Immature natural killer cell (primary cell): ENCODE data around the gene SPAG4. TPM values are rescaled to one million over a fixed set of nuclear protein-coding genes. Genes with fewer than 3 reads are reported as not detected.

Source experiments
- DNase-seq, 3 donors: peaks; one replicate each; pipeline ENCODE4 v3.0.0; 2022; ENCODE audit warnings: mixed read lengths in 1 of 3
- H3K27ac Mint-ChIP-seq, 6 donors: one replicate each; pipeline ENCODE4 v1.8.0; 2020; ENCODE audit warnings: mixed read lengths in 6 of 6, mild to moderate bottlenecking in 5 of 6, inconsistent platforms in 4 of 6, moderate library complexity in 3 of 6
- H3K27me3 Mint-ChIP-seq, 3 donors: one replicate each; pipeline ENCODE4 v1.8.0; 2020 to 2021; ENCODE audit warnings: low read depth in 3 of 3, mild to moderate bottlenecking in 3 of 3, mixed read lengths in 3 of 3, moderate library complexity in 3 of 3, inconsistent platforms in 1 of 3
- H3K36me3 Mint-ChIP-seq, 3 donors: one replicate each; pipeline ENCODE4 v1.8.0; 2020; ENCODE audit warnings: mixed read lengths in 3 of 3, inconsistent platforms in 2 of 3, mild to moderate bottlenecking in 2 of 3
- H3K4me1 Mint-ChIP-seq, 2 donors: one replicate each; pipeline ENCODE4 v1.8.0; 2020; ENCODE audit warnings: inconsistent platforms in 2 of 2, mild to moderate bottlenecking in 2 of 2, mixed read lengths in 2 of 2, moderate library complexity in 1 of 2
- H3K4me3 Mint-ChIP-seq, 5 donors: one replicate each; pipeline ENCODE4 v1.8.0; 2020; ENCODE audit warnings: mild to moderate bottlenecking in 5 of 5, mixed read lengths in 5 of 5, inconsistent platforms in 3 of 5, moderate library complexity in 3 of 5
- H3K9me3 Mint-ChIP-seq, 6 donors: one replicate each; pipeline ENCODE4 v1.8.0; 2020; ENCODE audit warnings: mild to moderate bottlenecking in 6 of 6, mixed read lengths in 6 of 6, inconsistent platforms in 4 of 6, moderate library complexity in 3 of 6
- polyA plus RNA-seq, 3 donors: library from polyadenylated mRNA; unstranded; fragments of 300-500 nt; fragmentation: Illumina TruSeq; gene quantifications; one replicate each; pipeline ENCODE4 v1.2.3, GENCODE V29; 2021

The SPAG4 gene
- polyA plus RNA-seq, 3 donors from 2014 or later, result 0.56 to 0.89 TPM; not detected in 1

DNA sequence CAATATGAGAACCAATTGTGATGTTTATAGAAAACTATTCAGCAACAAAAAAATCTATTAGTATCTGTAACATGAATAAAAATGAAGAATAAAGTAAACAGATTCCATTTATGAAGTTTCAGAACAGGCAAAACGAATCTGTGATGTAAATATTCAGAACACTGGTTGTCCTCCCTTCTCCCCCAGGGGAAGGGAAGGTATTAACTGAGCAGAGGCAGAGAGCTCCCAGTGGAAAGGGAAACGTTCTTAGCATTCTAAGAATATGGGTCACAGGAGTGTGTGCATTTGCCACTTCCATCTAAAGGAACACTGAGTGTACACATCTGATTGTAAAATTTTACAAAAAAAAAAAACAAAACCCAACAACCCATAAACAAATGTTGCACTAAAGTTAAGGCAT lies 23.1 kb downstream of the SPAG4 start:
- DNase-seq, result no peak
- peak overlapping the region in 4 of 6 donors; percentile 14 to 42 (median 27) for H3K27ac Mint-ChIP-seq

GRCh38 chr20:35640724-35641123 lies 25.1 kb downstream of the SPAG4 start:
- no peak for DNase-seq
- Mint-ChIP-seq H3K9me3 (no peaks in the 10 kb centered on the region), H3K4me1 (peaks cover 89 to 98% of the 10 kb centered on the region in 2 donors), H3K27ac (peak overlapping the region in 5 of 6 donors; percentile 36 to 82 (median 60)), H3K36me3 (no peaks in the 10 kb centered on the region), H3K4me3 (no peak overlapping the region), H3K27me3 (no peaks in the 10 kb centered on the region)

More for the DNA sequence above, 23.1 kb downstream of the SPAG4 start:
- H3K27me3 Mint-ChIP-seq, result no peaks in the 10 kb centered on the region
- H3K4me1 Mint-ChIP-seq, result peaks cover 85 to 89% of the 10 kb centered on the region in 2 donors
- no peaks in the 10 kb centered on the region for H3K36me3 Mint-ChIP-seq
- H3K4me3 Mint-ChIP-seq, result no peak overlapping the region
- no peaks in the 10 kb centered on the region for H3K9me3 Mint-ChIP-seq

DNA sequence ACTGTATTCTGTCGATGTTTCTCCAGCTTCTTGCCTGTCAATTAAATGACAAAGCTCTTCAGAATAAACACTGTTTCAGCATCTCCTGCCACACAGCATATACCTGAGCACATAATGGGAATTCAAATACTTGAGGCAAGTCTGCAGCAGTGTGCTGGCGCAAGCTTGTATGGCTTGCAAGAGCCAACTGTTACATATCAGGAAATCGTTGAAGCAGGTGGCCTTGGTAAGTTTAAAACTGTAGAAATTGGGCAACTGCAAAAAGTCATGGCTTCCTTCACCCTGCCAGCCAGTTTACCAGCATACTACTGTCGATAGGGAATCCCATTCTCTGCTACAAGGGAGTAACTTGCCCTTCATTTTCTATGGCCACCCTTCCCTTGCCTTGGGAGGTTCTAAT lies 26.1 kb downstream of the SPAG4 start:
- DNase-seq, result no peak
- no peaks in the 10 kb centered on the region for H3K9me3 Mint-ChIP-seq
- H3K4me1 Mint-ChIP-seq, result peaks cover 88 to 96% of the 10 kb centered on the region in 2 donors
- no peaks in the 10 kb centered on the region for H3K36me3 Mint-ChIP-seq
- H3K27ac Mint-ChIP-seq, result peak overlapping the region in 5 of 6 donors; percentile 27 to 81 (median 51)
- no peak overlapping the region for H3K4me3 Mint-ChIP-seq
- no peaks in the 10 kb centered on the region for H3K27me3 Mint-ChIP-seq

DNA sequence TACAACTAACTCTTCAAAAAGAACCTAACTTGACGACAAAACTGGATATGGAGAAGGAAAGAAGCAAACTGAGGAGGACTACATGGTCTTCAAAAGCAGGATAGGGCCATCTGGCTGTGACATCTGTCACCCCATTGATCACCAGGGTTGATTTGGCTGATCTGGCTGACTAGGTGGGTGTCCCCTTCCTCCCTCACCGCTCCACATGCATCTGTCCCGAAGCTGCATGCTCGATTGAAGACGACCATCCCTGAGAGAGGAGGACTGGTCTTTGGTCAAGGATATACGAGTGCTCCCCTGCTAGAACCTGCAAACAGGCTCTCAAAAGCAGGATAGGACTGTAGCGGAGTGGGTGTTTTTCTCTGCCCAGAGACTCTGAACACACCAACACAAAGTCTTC lies 27.4 kb downstream of the SPAG4 start:
- Mint-ChIP-seq H3K9me3 (no peaks in the 10 kb centered on the region), H3K4me3 (no peak overlapping the region), H3K4me1 (peaks cover 84 to 92% of the 10 kb centered on the region in 2 donors), H3K27me3 (no peaks in the 10 kb centered on the region), H3K27ac (peak overlapping the region in 5 of 6 donors; percentile 28 to 80 (median 62)), H3K36me3 (no peaks in the 10 kb centered on the region)
- no peak for DNase-seq

DNA sequence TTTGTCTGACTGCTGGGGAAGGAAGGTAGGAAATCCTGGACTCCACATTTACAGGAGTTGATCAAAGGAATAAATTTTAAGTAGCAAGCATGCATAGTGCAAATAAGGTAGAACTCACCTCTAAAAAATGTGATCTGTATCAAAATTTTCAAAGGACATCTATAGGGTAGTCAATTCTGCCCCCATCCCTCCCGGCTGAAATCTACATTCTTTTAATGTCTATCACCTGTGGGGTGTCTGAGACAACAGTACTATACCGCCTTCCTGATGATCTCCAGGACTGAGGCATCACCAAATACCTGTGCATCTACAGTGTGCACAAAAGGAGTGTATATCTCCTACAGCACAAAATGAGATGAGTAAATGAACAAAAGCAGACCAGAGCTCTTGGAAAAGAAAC lies 29.2 kb downstream of the SPAG4 start:
- H3K4me1 Mint-ChIP-seq, result peaks cover 83 to 94% of the 10 kb centered on the region in 2 donors
- no peak overlapping the region for H3K4me3 Mint-ChIP-seq
- H3K36me3 Mint-ChIP-seq, result no peaks in the 10 kb centered on the region
- no peak for DNase-seq
- H3K27ac Mint-ChIP-seq, result peak overlapping the region in 5 of 6 donors; percentile 22 to 77 (median 56)
- H3K27me3 Mint-ChIP-seq, result no peaks in the 10 kb centered on the region
- H3K9me3 Mint-ChIP-seq, result no peaks in the 10 kb centered on the region

GRCh38 chr20:35648836-35649235 lies 33.2 kb downstream of the SPAG4 start:
- Mint-ChIP-seq H3K27me3 (no peaks in the 10 kb centered on the region), H3K4me3 (no peak overlapping the region), H3K27ac (peak overlapping the region in 5 of 6 donors; percentile 15 to 76 (median 42)), H3K9me3 (no peaks in the 10 kb centered on the region), H3K4me1 (peaks cover 56 to 82% of the 10 kb centered on the region in 2 donors), H3K36me3 (no peaks in the 10 kb centered on the region)
- no peak for DNase-seq

DNA sequence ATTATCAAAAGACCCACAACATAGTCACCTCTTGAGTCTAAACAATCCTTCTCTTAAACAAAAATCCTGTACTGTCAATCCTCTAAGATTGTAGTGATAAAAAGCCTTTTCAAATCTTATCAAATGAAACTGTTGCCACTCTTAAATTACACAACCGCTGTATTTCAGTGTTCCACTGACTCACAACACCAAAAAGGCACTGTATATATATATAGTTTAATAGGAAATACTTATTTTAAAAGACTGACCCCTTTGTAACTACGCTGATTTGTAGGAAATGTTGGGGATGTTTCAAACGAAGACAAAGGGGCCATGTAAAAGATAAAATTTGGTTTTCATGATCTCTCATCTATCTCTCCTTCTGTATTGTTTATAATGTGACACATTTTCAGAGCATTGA lies 35.0 kb downstream of the SPAG4 start:
- Mint-ChIP-seq H3K27me3 (no peaks in the 10 kb centered on the region), H3K9me3 (no peaks in the 10 kb centered on the region), H3K4me1 (peaks cover 39 to 64% of the 10 kb centered on the region in 2 donors), H3K4me3 (no peak overlapping the region), H3K36me3 (no peaks in the 10 kb centered on the region), H3K27ac (peak overlapping the region; percentile 2 to 83 (median 34))
- no peak for DNase-seq

DNA sequence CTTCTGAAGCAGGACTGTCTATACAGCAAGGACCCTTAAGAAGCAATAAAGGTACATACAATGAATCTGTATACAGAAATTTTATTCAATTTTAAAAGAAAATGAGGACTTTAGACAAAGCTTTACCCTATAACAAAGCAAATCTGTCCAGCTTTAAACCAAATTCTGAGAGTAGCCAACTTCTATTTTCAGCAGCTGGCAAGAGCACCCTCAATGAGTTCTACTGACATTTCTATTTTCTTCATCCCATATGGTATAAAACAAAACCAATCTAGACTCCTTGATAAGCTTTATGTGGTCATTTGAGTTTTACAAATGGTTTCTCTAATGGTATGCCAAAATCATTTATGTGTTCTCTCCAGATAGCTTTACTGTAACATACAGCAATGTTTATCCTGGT lies 36.3 kb downstream of the SPAG4 start:
- no peaks in the 10 kb centered on the region for H3K9me3 Mint-ChIP-seq
- H3K27ac Mint-ChIP-seq, result peak overlapping the region in 3 of 6 donors; percentile 55 to 65 (median 59)
- DNase-seq, result no peak
- no peaks in the 10 kb centered on the region for H3K27me3 Mint-ChIP-seq
- H3K36me3 Mint-ChIP-seq, result no peaks in the 10 kb centered on the region
- peaks cover 41 to 53% of the 10 kb centered on the region in 2 donors for H3K4me1 Mint-ChIP-seq
- no peak overlapping the region for H3K4me3 Mint-ChIP-seq

- Mint-ChIP-seq H3K4me3 (no peak overlapping the region), H3K36me3 (no peaks in the 10 kb centered on the region), H3K4me1 (peaks cover 46 to 47% of the 10 kb centered on the region in 2 donors), H3K27me3 (no peaks in the 10 kb centered on the region), H3K9me3 (no peaks in the 10 kb centered on the region), H3K27ac (peak overlapping the region in 2 of 6 donors; percentile 59 to 65)
- no peak for DNase-seq
Measured at GRCh38 chr20:35652641-35653429, 37.2 kb downstream of the SPAG4 start.

DNA sequence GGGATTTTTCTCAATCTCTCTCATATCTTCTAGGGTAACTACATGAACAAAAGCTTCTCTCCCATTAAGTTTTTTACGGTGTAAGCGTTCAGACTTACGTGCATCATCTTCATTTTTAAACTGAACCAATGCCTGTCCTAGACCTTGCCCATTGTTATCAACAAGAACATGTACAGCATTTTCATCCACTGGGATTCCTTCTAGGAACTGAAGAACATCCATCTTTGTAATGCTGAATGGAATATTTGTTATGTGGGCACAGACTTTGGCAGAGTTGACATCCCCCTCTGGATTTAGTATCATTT lies 37.8 kb downstream of the SPAG4 start:
- H3K36me3 Mint-ChIP-seq, result no peaks in the 10 kb centered on the region
- no peak for DNase-seq
- H3K4me3 Mint-ChIP-seq, result no peak overlapping the region
- no peaks in the 10 kb centered on the region for H3K9me3 Mint-ChIP-seq
- H3K4me1 Mint-ChIP-seq, result peaks cover 43 to 45% of the 10 kb centered on the region in 2 donors
- no peak overlapping the region for H3K27ac Mint-ChIP-seq
- no peaks in the 10 kb centered on the region for H3K27me3 Mint-ChIP-seq

DNA sequence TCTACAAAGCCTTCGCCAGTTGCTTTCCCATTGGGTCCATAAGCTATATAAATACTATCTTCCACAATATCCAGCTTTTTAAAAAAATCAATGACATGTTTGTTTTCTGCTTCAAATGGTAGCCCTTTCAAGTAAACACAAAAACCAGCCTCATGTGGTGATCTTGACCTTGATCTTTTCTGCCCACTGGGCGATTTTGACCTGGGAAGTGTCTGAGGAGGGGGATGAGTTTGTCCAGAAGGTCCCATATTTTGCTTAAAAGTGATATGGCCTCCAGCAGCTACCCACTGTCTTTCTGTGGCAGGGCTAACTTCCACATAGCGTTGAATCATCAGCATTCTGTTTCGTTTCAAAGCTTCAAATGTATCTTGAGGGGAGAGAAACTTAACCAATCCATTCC lies 38.3 kb downstream of the SPAG4 start:
- no peaks in the 10 kb centered on the region for H3K9me3 Mint-ChIP-seq
- no peak for DNase-seq
- no peak overlapping the region for H3K4me3 Mint-ChIP-seq
- peaks cover 38 to 46% of the 10 kb centered on the region in 2 donors for H3K4me1 Mint-ChIP-seq
- H3K27me3 Mint-ChIP-seq, result no peaks in the 10 kb centered on the region
- no peaks in the 10 kb centered on the region for H3K36me3 Mint-ChIP-seq
- no peak overlapping the region for H3K27ac Mint-ChIP-seq

- H3K4me1 Mint-ChIP-seq, result peaks cover 32 to 48% of the 10 kb centered on the region in 2 donors
- H3K4me3 Mint-ChIP-seq, result no peak overlapping the region
- H3K36me3 Mint-ChIP-seq, result no peaks in the 10 kb centered on the region
- H3K27me3 Mint-ChIP-seq, result no peaks in the 10 kb centered on the region
- H3K9me3 Mint-ChIP-seq, result no peaks in the 10 kb centered on the region
- no peak overlapping the region for H3K27ac Mint-ChIP-seq
- no peak for DNase-seq
Measured at GRCh38 chr20:35654415-35654814, 38.8 kb downstream of the SPAG4 start.

- H3K36me3 Mint-ChIP-seq, result no peaks in the 10 kb centered on the region
- H3K9me3 Mint-ChIP-seq, result no peaks in the 10 kb centered on the region
- peak overlapping the region; percentile 85 to 99 (median 86) for H3K27ac Mint-ChIP-seq
- no peaks in the 10 kb centered on the region for H3K27me3 Mint-ChIP-seq
- peak overlapping the region; percentile 33 to 78 (median 45) for H3K4me3 Mint-ChIP-seq
- H3K4me1 Mint-ChIP-seq, result peaks cover 4 to 60% of the 10 kb centered on the region in 2 donors
- no peak for DNase-seq
Measured at GRCh38 chr20:35657271-35657670, 41.6 kb downstream of the SPAG4 start.

DNA sequence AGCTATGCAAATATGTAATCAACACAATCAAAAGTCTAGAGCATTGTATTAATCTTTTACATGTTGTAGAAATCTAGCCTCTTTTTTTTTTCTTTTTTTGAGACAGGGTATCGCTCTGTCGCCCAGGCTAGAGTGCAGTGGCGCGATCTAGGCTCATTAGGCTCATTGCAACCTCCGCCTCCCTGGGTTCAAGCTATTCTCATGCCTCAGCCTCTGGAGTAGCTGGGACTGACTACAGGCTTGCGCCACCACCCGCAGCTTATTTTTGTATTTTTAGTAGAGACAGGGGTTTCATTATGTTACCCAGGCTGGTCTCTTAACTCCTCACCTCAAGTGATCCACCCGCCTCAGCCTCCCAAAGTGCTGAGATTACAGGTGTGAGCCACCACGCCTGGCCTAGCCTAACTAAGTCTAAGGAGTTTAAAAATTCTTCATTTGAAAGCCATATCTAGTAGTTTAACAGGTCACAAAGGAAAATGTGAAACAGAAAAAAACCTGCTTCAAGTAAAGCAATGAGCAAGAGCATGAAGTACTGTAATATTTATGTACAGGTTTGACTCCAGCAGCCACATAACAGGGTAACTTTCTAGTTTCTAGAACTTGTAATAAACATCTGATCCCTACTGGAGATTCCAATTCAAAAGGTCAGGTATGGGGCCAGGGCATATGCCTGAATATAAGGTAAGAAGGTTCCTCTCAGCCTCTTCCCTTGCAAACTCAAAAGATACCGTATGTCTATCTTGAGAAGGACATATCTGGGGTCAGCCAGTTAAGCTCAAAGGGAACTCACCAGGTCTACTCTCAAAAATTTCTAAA lies 44.7 kb downstream of the SPAG4 start:
- peak overlapping the region; percentile 89 to 99 (median 95) for H3K4me3 Mint-ChIP-seq
- H3K27me3 Mint-ChIP-seq, result peaks cover 14 to 16% (median 15%) of the 10 kb centered on the region in 3 donors
- no peak for DNase-seq
- H3K36me3 Mint-ChIP-seq, result no peaks in the 10 kb centered on the region
- H3K27ac Mint-ChIP-seq, result peak overlapping the region; percentile 99 to 100 (median 100)
- H3K4me1 Mint-ChIP-seq, result peaks cover 6 to 83% of the 10 kb centered on the region in 2 donors
- H3K9me3 Mint-ChIP-seq, result no peaks in the 10 kb centered on the region
